Endothelial cell of umbilical vein (primary cell): ENCODE measurements around the gene TMEM181. TPM values are rescaled to one million over a fixed set of nuclear protein-coding genes. Genes with fewer than 3 reads are reported as not detected.
"Not testable (repeated sequence)": the region's sequence is repeated elsewhere in the genome, so short reads cannot be mapped to it uniquely, and the experiment has no call there.

Experiments used
- BruUV-seq: library from RNA; stranded (reverse); fragments of 400-500 nt; replicated peaks from 2 replicates; lab custom pipeline; 2021; lab: Mats Ljungman, UMichigan
- CTCF ChIA-PET: fragments of 300-600, 350-600 bp; sonication (Branson Sonifier 250); formaldehyde crosslinking; loops from one replicate; lab custom pipeline; 2021; ENCODE audit warnings: antibody characterized with exemption, inconsistent platforms; lab: Charles Lee
- POLR2A ChIA-PET: fragments of 300-600, 350-600 bp; sonication (Branson Sonifier 250); formaldehyde crosslinking; loops from one replicate; lab custom pipeline; 2021; ENCODE audit warnings: antibody characterized with exemption, inconsistent platforms; lab: Charles Lee
- DNase-seq: peaks from one replicate; pipeline ENCODE4 v3.0.0-alpha.2; 2011; ENCODE audit warnings: low read depth, low spot score
- FAIRE-seq: peaks from 2 replicates; lab custom pipeline; 2011; peaks lifted over from hg19 to GRCh38; lab: Jason Lieb, UNC
- H2AFZ ChIP-seq: 2 replicates; pipeline ENCODE4 v1.6.0; 2012; ENCODE audit warnings: low read depth, low read length, control low read depth, inconsistent platforms
- H3K27ac ChIP-seq: 2 replicates; pipeline ENCODE4 v1.5.1; 2011; ENCODE audit warnings: low read depth, mild to moderate bottlenecking, control low read depth, low read length, moderate library complexity; ENCODE audit not compliant: insufficient read depth
- H3K27me3 ChIP-seq, 2 experiments: 2 replicates each; pipeline versions ENCODE4 v1.6.0 to v1.6.1; 2011; ENCODE audit warnings: low read length in 2 of 2, mixed read lengths in 1 of 2; ENCODE audit not compliant: control insufficient read depth in 2 of 2, insufficient read depth in 2 of 2
- H3K36me3 ChIP-seq, 2 experiments: 2 replicates in 1 of 2; 3 replicates in 1 of 2; pipeline ENCODE4 v1.5.1; 2011; ENCODE audit warnings: low read length in 2 of 2, mild to moderate bottlenecking in 1 of 2, moderate library complexity in 1 of 2; ENCODE audit not compliant: control insufficient read depth in 2 of 2, insufficient read depth in 2 of 2; ENCODE audit errors: extremely low read depth in 1 of 2
- H3K4me1 ChIP-seq: 3 replicates; pipeline ENCODE4 v1.5.1; 2011; ENCODE audit warnings: mild to moderate bottlenecking, low read length; ENCODE audit not compliant: control insufficient read depth, insufficient read depth; ENCODE audit errors: extremely low read depth
- H3K4me2 ChIP-seq: 2 replicates; pipeline ENCODE4 v1.6.1; 2011; ENCODE audit warnings: low read length, control low read depth, mixed read lengths; ENCODE audit not compliant: insufficient read depth
- H3K4me3 ChIP-seq, 3 experiments: fragments of 200-600 bp in 1 of 3; sonication (generic), shearing (Covaris generic) in 1 of 3; replicated peaks in 1 of 3; 2 replicates each; pipeline ENCODE4 v1.5.1; 2011 to 2016; ENCODE audit warnings: control low read depth in 3 of 3, low read length in 3 of 3, mild to moderate bottlenecking in 2 of 3, inconsistent platforms in 1 of 3, low read depth in 1 of 3, moderate library complexity in 1 of 3; ENCODE audit not compliant: insufficient read depth in 1 of 3
- H3K79me2 ChIP-seq: 2 replicates; pipeline ENCODE4 v1.6.0; 2012; ENCODE audit warnings: low read length, inconsistent platforms; ENCODE audit not compliant: control insufficient read depth, insufficient read depth
- H3K9ac ChIP-seq: replicated peaks from 2 replicates; pipeline ENCODE3; 2011; ENCODE audit warnings: low read length, control low read depth; ENCODE audit not compliant: insufficient read depth; ENCODE audit errors: extremely low read depth
- H3K9me1 ChIP-seq: replicated peaks from 3 replicates; pipeline ENCODE4 v1.6.0; 2011; ENCODE audit warnings: mild to moderate bottlenecking, low read length; ENCODE audit not compliant: control insufficient read depth, insufficient read depth; ENCODE audit errors: extremely low read depth
- H3K9me3 ChIP-seq: replicated peaks from 2 replicates; pipeline ENCODE4 v1.5.1; 2012; ENCODE audit warnings: low read length, inconsistent platforms; ENCODE audit not compliant: control insufficient read depth, insufficient read depth
- H4K20me1 ChIP-seq: replicated peaks from 2 replicates; pipeline ENCODE3; 2011; ENCODE audit warnings: mild to moderate bottlenecking, low read length; ENCODE audit not compliant: control insufficient read depth, insufficient read depth; ENCODE audit errors: extremely low read depth
- EZH2 ChIP-seq: IDR thresholded peaks from 2 replicates; pipeline ENCODE4 v1.6.1; 2012; ENCODE audit warnings: borderline replicate concordance, low read depth, mild to moderate bottlenecking, moderate library complexity, low read length, inconsistent platforms; ENCODE audit not compliant: severe bottlenecking
- FOS ChIP-seq: IDR thresholded peaks from 2 replicates; pipeline ENCODE4 v1.6.1; 2011; ENCODE audit warnings: mild to moderate bottlenecking, low read length, moderate library complexity, borderline replicate concordance; ENCODE audit not compliant: insufficient read depth
- GATA2 ChIP-seq: IDR thresholded peaks from 2 replicates; pipeline ENCODE4 v1.7.0; 2011; ENCODE audit warnings: low read depth, mild to moderate bottlenecking, moderate library complexity, mixed read lengths, low read length; ENCODE audit not compliant: insufficient read length, insufficient read depth
- MYC ChIP-seq: IDR thresholded peaks from one replicate; pipeline ENCODE4 v1.6.1; 2011; ENCODE audit warnings: mild to moderate bottlenecking, low read depth, low read length
- POLR2A ChIP-seq: IDR thresholded peaks from 2 replicates; pipeline ENCODE4 v1.6.1; 2012; ENCODE audit warnings: low read depth, mild to moderate bottlenecking, control low read depth, low read length
- POLR2AphosphoS5 ChIP-seq: IDR thresholded peaks from 2 replicates; pipeline ENCODE4 v1.6.1; 2012; ENCODE audit warnings: low read depth, mild to moderate bottlenecking, control low read depth, low read length, moderate library complexity; ENCODE audit not compliant: insufficient read depth
- dilution Hi-C: fragments of 300-500 bp; cut with MboI; formaldehyde crosslinking; loops from one replicate; pipeline ENCODE4 v1.15.0; 2019; ENCODE audit warnings: low sequenced_read_pairs; ENCODE audit not compliant: extremely low pct_ligation_motif_present
- intact Hi-C: fragments of 100-400 bp; cut with micrococcal nuclease; formaldehyde crosslinking; loops from one replicate; pipeline ENCODE4 v1.10.0; 2022
- polyA plus RNA-seq, 4 experiments: library from polyadenylated mRNA; depleted of rRNA in 3 of 4; stranded (reverse) in 3 of 4; unstranded in 1 of 4; fragments of >200 nt; gene quantifications; 2 replicates each; pipeline versions ENCODE4 v1.2.1 to v1.2.3, GENCODE V29; 2011 to 2012; ENCODE audit warnings: missing spikeins in 1 of 4
- total RNA-seq: library from RNA; stranded (reverse); gene quantifications from 2 replicates; pipeline ENCODE4 v1.2.3, GENCODE V29; 2021

Gene TMEM181
- total and polyA plus RNA-seq, 2 donors (not counting 3 experiments of a cell fraction or from before 2014, with no cell fraction given) = 21.7 to 33.5 TPM

DNA sequence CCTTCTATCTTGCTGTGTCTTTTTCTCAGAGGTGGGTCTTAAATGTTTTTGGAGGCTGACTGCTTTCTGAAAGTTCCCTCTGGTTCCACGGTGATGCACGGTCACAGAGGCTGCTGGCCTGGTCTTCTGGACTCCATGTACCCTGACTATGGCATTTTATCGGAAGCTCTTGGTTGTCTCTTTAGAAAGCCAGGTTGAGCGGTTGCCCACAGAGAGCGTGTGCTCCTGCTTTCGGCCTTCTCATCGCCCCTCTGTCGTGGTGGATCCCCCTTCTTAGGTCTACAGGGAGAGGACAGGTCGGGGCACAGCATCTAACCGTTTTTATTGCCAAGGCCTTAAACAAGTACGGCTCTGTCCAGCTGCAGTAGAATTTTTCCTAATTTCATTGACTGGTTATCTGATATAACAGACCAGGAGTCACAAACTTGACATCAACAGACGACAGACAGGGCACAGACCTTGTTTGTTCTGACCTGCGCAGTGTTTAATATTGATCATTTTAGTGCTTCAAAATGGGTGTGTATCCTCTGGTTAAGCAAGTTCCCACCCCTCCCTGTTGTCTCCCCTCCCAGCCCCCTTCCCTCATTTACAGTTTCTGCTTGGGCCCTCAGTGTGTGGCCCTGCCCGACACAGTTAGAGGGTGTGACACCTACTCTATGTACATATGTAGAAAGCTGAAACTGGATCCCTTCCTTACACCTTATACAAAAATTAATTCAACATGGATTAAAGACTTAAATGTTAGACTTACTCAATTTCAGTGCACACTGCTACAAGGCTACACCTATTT is 114.6 kb downstream of the TMEM181 start:
- Histone ChIP-seq H3K36me3 (no peaks in the 10 kb centered on the region), H3K4me1 (no peaks in the 10 kb centered on the region), H3K9me1 (no peaks in the 10 kb centered on the region), H3K9me3 (no peaks in the 10 kb centered on the region), H3K9ac (no peak overlapping the region), H4K20me1 (no peaks in the 10 kb centered on the region), H3K4me2 (no peak overlapping the region), H2AFZ (no peak overlapping the region), H3K27me3 (peaks cover 0 to 3% of the 10 kb centered on the region in 2 experiments), H3K27ac (no peak overlapping the region), H3K79me2 (no peaks in the 10 kb centered on the region), H3K4me3 (no peak overlapping the region)
- ChIA-PET POLR2A (no interaction called here), CTCF (interaction anchor here (0.8 to 8.2 kb wide), 3 partner anchors 14 to 453 kb away, joined by 5 to 45 read pairs (median 5); no protein-coding TSS in a partner anchor)
- dilution Hi-C loops = no loop called here
- intact Hi-C loops = no loop called here
- FAIRE-seq = no peak
- no peak for DNase-seq
- no peak for TF ChIP-seq GATA2
- no peak for TF ChIP-seq MYC
- TF ChIP-seq FOS = no peak
- no peak for TF ChIP-seq POLR2A
- no peak for TF ChIP-seq EZH2
- no peak for TF ChIP-seq POLR2AphosphoS5
- no TSS peak for BruUV-seq

DNA sequence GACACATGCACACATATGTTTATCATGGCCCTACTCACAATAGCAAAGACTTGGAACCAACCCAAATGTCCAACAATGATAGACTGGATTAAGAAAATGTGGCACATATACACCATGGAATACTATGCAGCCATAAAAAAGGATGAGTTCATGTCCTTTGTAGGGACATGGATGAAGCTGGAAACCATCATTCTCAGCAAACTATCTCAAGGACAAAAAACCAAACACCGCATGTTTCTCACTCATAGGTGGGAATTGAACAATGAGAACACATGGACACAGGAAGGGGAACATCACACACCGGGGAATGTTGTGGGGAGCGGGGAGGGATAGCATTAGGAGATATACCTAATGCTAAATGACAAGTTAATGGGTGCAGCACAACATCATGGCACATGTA is 117.2 kb downstream of the TMEM181 start:
- H3K9me1 ChIP-seq, dilution Hi-C loops, H3K9ac ChIP-seq, H3K36me3 ChIP-seq, H3K4me1 ChIP-seq, POLR2A ChIA-PET, intact Hi-C loops, H3K4me3 ChIP-seq, H3K9me3 ChIP-seq, H2AFZ ChIP-seq, H3K27ac ChIP-seq, FAIRE-seq, H4K20me1 ChIP-seq, BruUV-seq, DNase-seq, H3K79me2 ChIP-seq, H3K27me3 ChIP-seq, H3K4me2 ChIP-seq: not testable (repeated sequence)
- CTCF ChIA-PET = interaction anchor here (0.6 kb wide), 1 partner anchor 421 kb away, joined by 3 read pairs; no protein-coding TSS in a partner anchor
